GM23248 (cell line): Measurements from ENCODE around the gene PGC. TPM values are rescaled to one million over a fixed set of nuclear protein-coding genes. Genes with fewer than 3 reads are reported as not detected.
A peak's percentile ranks its signal among the peaks of the same experiment; 100 is the strongest.

Source experiments
- DNase-seq: peaks from one replicate; pipeline ENCODE4 v3.0.0-alpha.2; 2015
- H2AFZ ChIP-seq: fragments of 200-600 bp; sonication (generic); 2 replicates; pipeline ENCODE4 v1.6.1; 2016; ENCODE audit warnings: antibody characterized with exemption
- H3F3A ChIP-seq: fragments of 200-600 bp; sonication (generic); 2 replicates; pipeline ENCODE4 v1.6.1; 2016; ENCODE audit warnings: mild to moderate bottlenecking, antibody characterized with exemption, mixed run types; ENCODE audit not compliant: insufficient read depth
- H3K27ac ChIP-seq: fragments of 200-600 bp; sonication (generic); 2 replicates; pipeline ENCODE4 v1.5.1; 2016; ENCODE audit warnings: mild to moderate bottlenecking
- H3K27me3 ChIP-seq: fragments of 200-600 bp; sonication (generic); replicated peaks from 2 replicates; pipeline ENCODE4 v1.6.1; 2016; ENCODE audit warnings: mild to moderate bottlenecking; ENCODE audit not compliant: insufficient read depth
- H3K36me3 ChIP-seq: fragments of 200-600 bp; sonication (generic); 2 replicates; pipeline ENCODE4 v1.6.1; 2016; ENCODE audit warnings: low read depth, mild to moderate bottlenecking
- H3K4me1 ChIP-seq: fragments of 200-600 bp; sonication (generic); 2 replicates; pipeline ENCODE4 v1.6.1; 2016; ENCODE audit warnings: mild to moderate bottlenecking; ENCODE audit not compliant: insufficient read depth
- H3K4me2 ChIP-seq: fragments of 200-600 bp; sonication (generic); one replicate; pipeline ENCODE4 v1.6.1; 2016; ENCODE audit warnings: mild to moderate bottlenecking; ENCODE audit not compliant: unreplicated experiment
- H3K4me3 ChIP-seq: fragments of 200-600 bp; sonication (generic); 2 replicates; pipeline ENCODE4 v1.5.1; 2016; ENCODE audit warnings: mild to moderate bottlenecking
- H3K79me2 ChIP-seq: fragments of 200-600 bp; sonication (generic); 2 replicates; pipeline ENCODE4 v1.6.1; 2016; ENCODE audit warnings: mild to moderate bottlenecking; ENCODE audit not compliant: insufficient read depth
- H3K9ac ChIP-seq: fragments of 200-600 bp; sonication (generic); 2 replicates; pipeline ENCODE4 v1.6.1; 2016; ENCODE audit warnings: mild to moderate bottlenecking
- H3K9me2 ChIP-seq: fragments of 200-600 bp; sonication (generic); 2 replicates; pipeline ENCODE4 v1.6.1; 2016; ENCODE audit warnings: mixed run types, mild to moderate bottlenecking, moderate library complexity; ENCODE audit not compliant: insufficient read depth
- H3K9me3 ChIP-seq: fragments of 200-600 bp; sonication (generic); one replicate; pipeline ENCODE4 v1.6.1; 2017; ENCODE audit warnings: low read depth
- H4K20me1 ChIP-seq: fragments of 200-600 bp; sonication (generic); 2 replicates; pipeline ENCODE4 v1.6.0; 2016; ENCODE audit not compliant: insufficient read depth
- EZH2 ChIP-seq: fragments of 200-600 bp; sonication (generic); IDR thresholded peaks from 2 replicates; pipeline ENCODE4 v1.6.1; 2018; ENCODE audit warnings: antibody characterized with exemption, mild to moderate bottlenecking; ENCODE audit not compliant: insufficient read depth, poor library complexity, severe bottlenecking
- EZH2phosphoT487 ChIP-seq: fragments of 200-600 bp; sonication (generic); IDR thresholded peaks from 2 replicates; pipeline ENCODE4 v1.6.1; 2018; ENCODE audit warnings: antibody characterized with exemption, moderate library complexity, mild to moderate bottlenecking, low read depth; ENCODE audit not compliant: insufficient read depth
- WGBS, 2 experiments: methylation state at CpG; one replicate each; pipeline ENCODE4 v1.1.6; 2015 to 2017; ENCODE audit warnings: low lambda C conversion rate in 2 of 2, low coverage in 1 of 2; ENCODE audit errors: missing lambda C conversion rate in 2 of 2; 5-methylcytosine and 5-hydroxymethylcytosine counted together
- in situ Hi-C: fragments of 300-500 bp; cut with MboI; formaldehyde crosslinking; loops from 2 replicates; pipeline ENCODE4 v1.15.0; 2020
- polyA plus RNA-seq: library from polyadenylated mRNA; unstranded; fragments of >200 nt; fragmentation: Nextera tagmentation; extraction: Ambion mirVana; gene quantifications from 2 replicates; pipeline ENCODE4 v1.2.1, GENCODE V29; 2016
- total RNA-seq: library from RNA; depleted of rRNA; stranded (reverse); fragments of >200 nt; shearing (Covaris generic); gene quantifications from 2 replicates; pipeline ENCODE4 v1.2.3, GENCODE V29; 2014

PGC gene
- total and polyA plus RNA-seq, 2 experiments from 2014 or later: not detected

DNA sequence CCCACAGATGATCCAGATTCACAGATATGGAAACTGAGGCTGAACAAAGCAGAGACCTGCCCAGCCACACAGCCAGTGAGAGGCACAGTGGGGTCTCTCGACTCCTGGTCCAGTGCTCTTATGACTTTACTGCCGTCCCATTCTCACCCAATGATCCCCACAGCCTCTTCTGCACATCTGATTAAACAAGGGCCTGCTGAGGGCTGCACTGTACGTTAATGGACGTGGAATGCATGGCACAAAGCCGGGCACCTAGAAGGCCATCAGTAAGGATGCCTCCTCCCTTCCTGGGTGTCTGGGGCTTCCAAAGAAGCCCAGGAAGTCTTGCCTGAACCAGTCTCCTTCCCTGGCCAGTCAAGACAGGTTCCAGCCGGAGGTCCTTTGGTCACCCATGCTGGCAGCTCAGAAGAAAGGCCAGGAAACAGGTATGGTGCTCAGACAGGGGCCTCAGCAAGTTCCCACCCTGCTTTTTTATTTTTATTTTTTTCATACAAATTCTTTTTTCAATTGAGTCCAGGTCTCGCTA, 15.6 kb downstream of the PGC start:
- H3K27ac ChIP-seq: no peak overlapping the region
- no peaks in the 10 kb centered on the region for H3K9me3 ChIP-seq
- no peak overlapping the region for H3K4me3 ChIP-seq
- H3K79me2 ChIP-seq: peaks cover 7% of the 10 kb centered on the region; the same call in 1 of the 2 replicates
- H3K9ac ChIP-seq: no peak overlapping the region
- DNase-seq: no peak
- H3K36me3 ChIP-seq: no peaks in the 10 kb centered on the region
- no peak overlapping the region for H3K4me2 ChIP-seq
- no peaks in the 10 kb centered on the region for H3K27me3 ChIP-seq
- in situ Hi-C loops: no loop called here
- TF ChIP-seq EZH2phosphoT487 (no peak), EZH2 (no peak)
- no peaks in the 10 kb centered on the region for H3K9me2 ChIP-seq
- H3K4me1 ChIP-seq: peaks cover 14% of the 10 kb centered on the region
- H3F3A ChIP-seq: 0 out of 2 replicates have a peak, but pooled peaks cover 4% of the 10 kb centered on the region
- 81 to 86% methylated on average over 7 of the region's 7 CpGs for WGBS, 2 experiments
- H4K20me1 ChIP-seq: no peaks in the 10 kb centered on the region
- no peak overlapping the region for H2AFZ ChIP-seq

GRCh38 chr6:41730531-41731436, 16.4 kb downstream of the PGC start:
- no peaks in the 10 kb centered on the region for H3K27me3 ChIP-seq
- no peak overlapping the region for H3K4me3 ChIP-seq
- no peaks in the 10 kb centered on the region for H4K20me1 ChIP-seq
- 69% methylated on average over 9 of the region's 9 CpGs for WGBS, 2 experiments
- in situ Hi-C loops: no loop called here
- 0 out of 2 replicates have a peak, but pooled peaks cover 4% of the 10 kb centered on the region for H3F3A ChIP-seq
- no peak overlapping the region for H3K9ac ChIP-seq
- no peaks in the 10 kb centered on the region for H3K9me2 ChIP-seq
- no peaks in the 10 kb centered on the region for H3K9me3 ChIP-seq
- no peak overlapping the region for H3K27ac ChIP-seq
- no peak for TF ChIP-seq EZH2
- no peak for TF ChIP-seq EZH2phosphoT487
- peaks cover 7% of the 10 kb centered on the region; the same call in 1 of the 2 replicates for H3K79me2 ChIP-seq
- H3K4me2 ChIP-seq: peak overlapping the region; percentile 18
- no peak overlapping the region for H2AFZ ChIP-seq
- peaks cover 14% of the 10 kb centered on the region for H3K4me1 ChIP-seq
- peak; percentile 36 for DNase-seq
- no peaks in the 10 kb centered on the region for H3K36me3 ChIP-seq

GRCh38 chr6:41729624-41730023, 17.6 kb downstream of the PGC start:
- DNase-seq: no peak
- no peaks in the 10 kb centered on the region for H4K20me1 ChIP-seq
- H3K4me2 ChIP-seq: no peak overlapping the region
- no peaks in the 10 kb centered on the region for H3K9me2 ChIP-seq
- no peak overlapping the region for H3K9ac ChIP-seq
- no peak overlapping the region for H3K27ac ChIP-seq
- no peak for TF ChIP-seq EZH2
- no peaks in the 10 kb centered on the region for H3K36me3 ChIP-seq
- 0 out of 2 replicates have a peak, but pooled peaks cover 4% of the 10 kb centered on the region for H3F3A ChIP-seq
- WGBS, 2 experiments: 86 to 90% methylated on average over 7 of the region's 7 CpGs
- in situ Hi-C loops: no loop called here
- no peak overlapping the region for H2AFZ ChIP-seq
- H3K4me3 ChIP-seq: no peak overlapping the region
- peaks cover 14% of the 10 kb centered on the region; the same call in 1 of the 2 replicates for H3K4me1 ChIP-seq
- peaks cover 7% of the 10 kb centered on the region; the same call in 1 of the 2 replicates for H3K79me2 ChIP-seq
- H3K27me3 ChIP-seq: no peaks in the 10 kb centered on the region
- no peaks in the 10 kb centered on the region for H3K9me3 ChIP-seq

DNA sequence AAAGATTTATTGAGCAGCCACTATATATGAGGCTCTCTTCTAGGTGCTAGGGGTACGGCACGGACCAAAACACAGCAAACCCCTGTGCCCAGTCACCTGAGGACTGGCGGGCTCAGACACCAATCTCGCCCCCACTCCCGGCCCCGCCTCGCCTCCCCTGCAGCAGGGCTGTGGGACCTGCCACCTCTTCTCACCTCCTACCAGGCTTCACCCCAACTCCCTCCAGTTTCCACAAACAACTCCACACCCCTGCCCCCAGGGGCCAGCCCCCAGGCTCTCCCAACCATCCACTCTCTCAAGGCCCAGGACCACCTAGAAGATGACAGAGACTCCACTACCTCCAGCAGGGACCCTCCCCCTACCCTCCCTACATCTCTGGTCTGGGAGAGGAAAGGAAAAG, 18.2 kb downstream of the PGC start:
- Histone ChIP-seq H3K4me2 (no peak overlapping the region), H3K79me2 (peaks cover 7% of the 10 kb centered on the region; the same call in 1 of the 2 replicates), H2AFZ (no peak overlapping the region), H3K9ac (no peak overlapping the region), H3K27ac (no peak overlapping the region), H3K27me3 (no peaks in the 10 kb centered on the region), H3F3A (0 out of 2 replicates have a peak, but pooled peaks cover 4% of the 10 kb centered on the region), H3K4me1 (peaks cover 15% of the 10 kb centered on the region), H3K4me3 (no peak overlapping the region), H3K36me3 (no peaks in the 10 kb centered on the region), H3K9me2 (no peaks in the 10 kb centered on the region), H4K20me1 (no peaks in the 10 kb centered on the region), H3K9me3 (no peaks in the 10 kb centered on the region)
- TF ChIP-seq EZH2: no peak
- TF ChIP-seq EZH2phosphoT487: no peak
- in situ Hi-C loops: no loop called here
- no peak for DNase-seq
- WGBS, 2 experiments: 94 to 95% methylated on average over 7 of the region's 7 CpGs
